Coronary artery (tissue), 2 donors: Measurements from ENCODE around the gene MS4A3.

Experiments used
- DNase-seq: peaks from one replicate; pipeline ENCODE4 v3.0.0-alpha.2; 2017; ENCODE audit warnings: low spot score
- H3K27ac ChIP-seq, 2 donors: fragments of 200-600 bp; sonication (generic); one replicate each; pipeline ENCODE4 v1.5.1; 2016 to 2019
- H3K4me3 ChIP-seq: fragments of 200-600 bp; sonication (generic); 2 replicates; pipeline ENCODE4 v1.5.1; 2016; ENCODE audit warnings: mild to moderate bottlenecking, moderate library complexity
- CTCF ChIP-seq: fragments of 200-600 bp; sonication (generic); IDR thresholded peaks from one replicate; pipeline ENCODE4 v1.5.1; 2019; ENCODE audit warnings: antibody characterized with exemption

MS4A3 gene

GRCh38 chr11:60116996-60117790 is 60.7 kb downstream of the MS4A3 start:
- Histone ChIP-seq H3K27ac (no peak overlapping the region), H3K4me3 (no peak overlapping the region)
- TF ChIP-seq CTCF: no peak
- no peak for DNase-seq

GRCh38 chr11:60118338-60118737 is 61.9 kb downstream of the MS4A3 start:
- DNase-seq: no peak
- no peak for TF ChIP-seq CTCF
- Histone ChIP-seq H3K4me3 (no peak overlapping the region), H3K27ac (no peak overlapping the region)

- Histone ChIP-seq H3K4me3 (no peak overlapping the region), H3K27ac (no peak overlapping the region)
- TF ChIP-seq CTCF: no peak
- DNase-seq: no peak
Observed at GRCh38 chr11:60119710-60120109, 63.2 kb downstream of the MS4A3 start.
